ENCODE data around the gene ITPRID2.

DNA sequence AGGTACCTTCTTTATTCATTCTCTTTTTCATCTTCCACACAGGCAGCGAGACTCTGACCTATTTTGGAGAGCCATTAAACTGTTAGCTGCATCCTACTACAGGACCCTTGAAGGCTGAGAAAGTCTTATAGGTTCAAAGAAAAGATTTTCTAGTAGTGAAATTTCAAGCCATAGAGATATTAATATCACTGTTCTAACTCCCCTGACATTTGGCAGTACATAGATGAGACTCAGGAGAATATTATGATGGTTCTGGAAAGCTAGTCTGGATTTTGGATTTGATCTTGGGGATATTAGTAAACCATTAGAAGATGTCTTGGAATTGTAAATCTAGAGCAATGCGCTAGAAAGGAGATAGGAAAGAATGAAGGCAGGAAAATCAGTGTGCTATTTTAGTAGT is 1.3 kb upstream of the ITPRID2 start:
- TF ChIP-seq POLR2AphosphoS5 (IDR thresholded peaks at IDR 0.05; ENCODE audit: borderline replicate concordance, low read depth, low read length), result no peak
- no peak for TF ChIP-seq EZH2 (IDR thresholded peaks at IDR 0.05)
